Thyroid gland (tissue), 4 donors: ENCODE data around the gene SMIM22.

ENCODE experiments used
- CTCF ChIP-seq, 6 experiments: fragments of 200-600 bp in 3 of 6; fragments of 450-650 bp in 3 of 6; sonication (generic) in 3 of 6; IDR thresholded peaks; one replicate each; pipeline ENCODE4 v1.5.1; 2016 to 2019; ENCODE audit warnings: antibody characterized with exemption in 6 of 6, mild to moderate bottlenecking in 2 of 6, inconsistent platforms in 1 of 6, moderate library complexity in 1 of 6
- POLR2A ChIP-seq, 2 donors: fragments of 450-650 bp; IDR thresholded peaks; one replicate each; pipeline ENCODE4 v1.6.1; 2017; ENCODE audit warnings: antibody characterized with exemption in 2 of 2, mild to moderate bottlenecking in 2 of 2, moderate library complexity in 1 of 2

DNA sequence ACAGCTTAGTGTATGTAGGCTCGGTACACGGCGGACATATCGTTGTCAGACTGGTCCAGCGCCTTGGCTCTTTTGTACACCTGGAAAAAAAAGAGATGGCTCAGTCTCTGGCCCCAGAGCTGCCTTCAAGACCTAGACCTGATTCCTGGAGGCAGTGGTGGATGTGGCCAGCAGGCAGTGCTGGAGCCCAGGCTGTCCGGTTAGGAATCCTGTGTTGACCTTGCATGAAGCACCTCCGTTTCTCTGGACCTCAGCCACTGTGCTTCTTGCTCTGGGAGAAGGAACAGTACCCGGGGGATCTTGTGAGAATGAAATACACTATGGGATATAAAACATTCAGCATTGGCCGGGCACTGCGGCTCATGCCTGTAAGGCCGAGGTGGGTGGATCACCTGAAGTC lies 10.1 kb downstream of the SMIM22 start:
- TF ChIP-seq CTCF (IDR thresholded peaks at IDR 0.05) (no peak), POLR2A (IDR thresholded peaks at IDR 0.05) (no peak)
